ENCODE data around the gene UBASH3A.

Gene UBASH3A

DNA sequence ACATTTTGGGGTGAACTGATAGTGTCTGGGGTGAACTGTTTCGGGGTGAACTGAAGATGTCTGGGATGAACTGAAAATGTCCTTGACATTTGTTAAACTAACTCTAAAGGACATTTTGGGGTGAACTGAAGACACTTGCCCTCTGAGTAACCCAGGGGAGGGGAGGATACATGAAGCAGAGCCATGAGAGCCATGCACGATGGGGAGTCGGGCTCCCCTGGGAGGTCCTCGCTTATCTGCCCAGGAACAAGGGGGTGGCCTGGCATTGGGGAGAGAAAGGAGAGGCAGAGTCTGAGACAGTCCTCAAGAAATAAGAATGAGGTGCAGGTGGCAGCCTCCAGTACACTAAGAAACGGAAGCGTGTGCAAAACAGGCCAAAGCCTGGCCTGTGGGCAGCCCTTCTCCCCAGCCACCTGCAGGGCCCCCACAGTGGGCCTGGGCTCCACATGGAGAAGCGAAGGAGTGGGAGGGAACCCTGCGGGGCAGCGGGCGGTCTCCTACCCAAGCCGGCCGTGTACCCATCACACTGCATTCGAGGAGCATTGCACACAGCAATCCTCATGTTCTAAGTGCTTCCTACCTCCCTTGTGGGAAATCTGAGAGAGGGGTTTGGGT is 68.1 kb downstream of the UBASH3A start:
- H3K27ac ChIP-seq, result no peak overlapping the region
- TF ChIP-seq, protein P1, sequence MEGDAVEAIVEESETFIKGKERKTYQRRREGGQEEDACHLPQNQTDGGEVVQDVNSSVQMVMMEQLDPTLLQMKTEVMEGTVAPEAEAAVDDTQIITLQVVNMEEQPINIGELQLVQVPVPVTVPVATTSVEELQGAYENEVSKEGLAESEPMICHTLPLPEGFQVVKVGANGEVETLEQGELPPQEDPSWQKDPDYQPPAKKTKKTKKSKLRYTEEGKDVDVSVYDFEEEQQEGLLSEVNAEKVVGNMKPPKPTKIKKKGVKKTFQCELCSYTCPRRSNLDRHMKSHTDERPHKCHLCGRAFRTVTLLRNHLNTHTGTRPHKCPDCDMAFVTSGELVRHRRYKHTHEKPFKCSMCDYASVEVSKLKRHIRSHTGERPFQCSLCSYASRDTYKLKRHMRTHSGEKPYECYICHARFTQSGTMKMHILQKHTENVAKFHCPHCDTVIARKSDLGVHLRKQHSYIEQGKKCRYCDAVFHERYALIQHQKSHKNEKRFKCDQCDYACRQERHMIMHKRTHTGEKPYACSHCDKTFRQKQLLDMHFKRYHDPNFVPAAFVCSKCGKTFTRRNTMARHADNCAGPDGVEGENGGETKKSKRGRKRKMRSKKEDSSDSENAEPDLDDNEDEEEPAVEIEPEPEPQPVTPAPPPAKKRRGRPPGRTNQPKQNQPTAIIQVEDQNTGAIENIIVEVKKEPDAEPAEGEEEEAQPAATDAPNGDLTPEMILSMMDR (conservative IDR thresholded peaks at IDR 0.05), result no peak
- no peak for TF ChIP-seq ZFX (IDR thresholded peaks at IDR 0.05)

DNA sequence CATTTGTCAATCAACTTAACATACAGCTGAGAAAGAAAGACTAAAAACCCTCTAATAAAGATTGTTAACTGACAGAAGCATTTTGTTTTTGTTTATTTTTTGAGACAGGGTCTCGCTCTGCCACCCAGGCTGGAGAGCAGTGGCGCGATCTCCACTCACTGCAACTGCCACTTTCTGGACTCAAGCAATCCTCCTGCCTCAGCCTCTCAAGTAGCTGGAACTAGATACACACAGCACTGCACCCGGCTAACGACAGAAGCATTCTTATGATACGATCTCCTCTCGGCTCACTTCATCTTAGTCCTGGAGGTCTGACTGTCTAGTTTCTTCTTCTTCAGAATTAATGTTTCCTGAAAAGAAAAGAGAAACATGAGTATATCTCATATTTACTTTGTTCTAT is 68.8 kb downstream of the UBASH3A start:
- H3K27ac ChIP-seq, result no peak overlapping the region
- TF ChIP-seq, protein P1 (conservative IDR thresholded peaks at IDR 0.05), result no peak

DNA sequence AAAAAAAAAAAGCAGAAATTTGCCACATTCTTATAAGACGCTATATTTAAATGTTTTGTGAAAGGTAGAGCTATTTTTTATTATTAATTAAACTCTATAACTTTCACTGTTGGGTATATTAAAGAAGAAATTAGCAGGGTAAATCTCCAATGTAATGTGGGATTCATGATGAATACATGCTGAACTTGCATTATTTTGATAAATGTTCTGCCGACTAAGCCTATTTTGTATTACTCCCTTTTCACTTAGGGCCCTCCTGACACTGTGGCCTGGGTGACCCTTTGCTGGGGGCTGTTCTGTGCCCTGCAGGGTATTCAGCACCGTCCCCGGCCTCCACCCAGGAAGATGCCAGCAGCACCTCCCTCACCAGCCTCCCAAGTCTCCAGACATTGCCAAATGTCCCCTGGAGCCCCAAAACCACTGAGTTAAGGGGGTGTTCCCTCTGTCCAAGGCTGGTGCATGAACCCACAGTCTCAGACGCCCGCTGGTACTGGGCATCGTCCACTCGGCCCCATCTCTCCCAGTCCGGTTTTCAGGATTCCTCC is 69.9 kb downstream of the UBASH3A start:
- peak overlapping the region; percentile 77 for H3K27ac ChIP-seq
- no peak for TF ChIP-seq ZFX (IDR thresholded peaks at IDR 0.05)
- TF ChIP-seq, protein P1 (conservative IDR thresholded peaks at IDR 0.05), result no peak

DNA sequence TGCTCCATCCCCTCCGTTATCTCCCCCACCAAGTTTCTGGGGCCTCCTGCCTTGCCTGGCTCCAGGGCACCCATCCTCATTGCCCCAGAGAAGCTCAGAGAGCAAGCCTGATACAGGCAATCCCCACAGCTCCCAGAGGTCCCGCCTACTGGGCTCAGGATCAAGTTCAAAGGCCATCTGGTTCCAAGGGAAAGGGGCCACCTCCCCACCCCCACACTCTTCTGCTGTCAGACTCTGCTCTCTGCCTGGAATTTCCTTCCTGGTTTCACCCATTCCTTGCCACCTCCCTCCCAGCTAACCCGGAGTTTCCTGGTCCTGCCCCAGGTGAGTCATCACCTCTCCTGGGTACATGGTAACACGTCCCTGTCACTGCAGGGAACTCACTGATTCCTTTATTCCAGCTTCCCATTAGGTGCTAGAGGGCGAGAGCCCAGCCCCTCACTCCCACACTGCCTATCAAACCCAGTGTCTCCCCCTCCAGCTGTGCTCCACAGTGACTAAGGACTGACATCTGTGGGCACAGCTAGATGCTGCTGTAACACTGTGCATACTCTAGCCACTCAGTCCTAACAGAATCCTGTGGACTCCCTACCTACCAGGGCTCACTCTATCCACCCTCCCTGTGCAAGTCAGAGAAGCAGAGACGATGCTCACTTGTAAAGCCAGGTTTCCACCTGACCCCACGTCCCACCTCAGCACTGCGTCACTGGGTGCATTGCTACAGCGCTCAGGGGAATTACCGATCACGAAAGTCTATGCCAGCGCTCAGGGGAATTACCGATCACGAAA is 70.5 kb downstream of the UBASH3A start:
- peak overlapping the region; percentile 77 for H3K27ac ChIP-seq

DNA sequence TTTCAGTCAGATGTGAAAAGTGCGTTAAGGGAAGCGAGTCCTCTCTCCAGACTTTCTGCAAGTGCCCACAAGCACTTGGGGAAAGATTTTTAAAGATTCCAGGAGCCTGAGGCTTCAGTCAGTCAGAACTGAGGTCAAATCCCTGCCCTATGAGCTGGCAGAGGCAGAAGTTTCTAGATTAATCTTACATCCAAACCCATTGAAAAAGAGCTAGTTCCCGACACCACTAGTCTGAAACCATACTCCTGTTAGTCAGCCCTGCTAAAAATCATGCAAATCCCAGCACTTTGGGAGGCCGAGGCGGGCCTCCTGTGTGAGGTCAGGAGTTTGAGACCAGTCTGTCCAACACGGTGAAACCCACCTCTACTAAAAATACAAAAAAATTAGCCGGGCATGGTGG is 71.3 kb downstream of the UBASH3A start:
- peak overlapping the region; percentile 77 for H3K27ac ChIP-seq
- TF ChIP-seq, protein P1 (conservative IDR thresholded peaks at IDR 0.05), result no peak
- TF ChIP-seq ZFX (IDR thresholded peaks at IDR 0.05), result no peak

More for the DNA sequence above, 70.5 kb downstream of the UBASH3A start:
- no peak for TF ChIP-seq ZFX (IDR thresholded peaks at IDR 0.05)
- TF ChIP-seq, protein P1 (conservative IDR thresholded peaks at IDR 0.05), result no peak

DNA sequence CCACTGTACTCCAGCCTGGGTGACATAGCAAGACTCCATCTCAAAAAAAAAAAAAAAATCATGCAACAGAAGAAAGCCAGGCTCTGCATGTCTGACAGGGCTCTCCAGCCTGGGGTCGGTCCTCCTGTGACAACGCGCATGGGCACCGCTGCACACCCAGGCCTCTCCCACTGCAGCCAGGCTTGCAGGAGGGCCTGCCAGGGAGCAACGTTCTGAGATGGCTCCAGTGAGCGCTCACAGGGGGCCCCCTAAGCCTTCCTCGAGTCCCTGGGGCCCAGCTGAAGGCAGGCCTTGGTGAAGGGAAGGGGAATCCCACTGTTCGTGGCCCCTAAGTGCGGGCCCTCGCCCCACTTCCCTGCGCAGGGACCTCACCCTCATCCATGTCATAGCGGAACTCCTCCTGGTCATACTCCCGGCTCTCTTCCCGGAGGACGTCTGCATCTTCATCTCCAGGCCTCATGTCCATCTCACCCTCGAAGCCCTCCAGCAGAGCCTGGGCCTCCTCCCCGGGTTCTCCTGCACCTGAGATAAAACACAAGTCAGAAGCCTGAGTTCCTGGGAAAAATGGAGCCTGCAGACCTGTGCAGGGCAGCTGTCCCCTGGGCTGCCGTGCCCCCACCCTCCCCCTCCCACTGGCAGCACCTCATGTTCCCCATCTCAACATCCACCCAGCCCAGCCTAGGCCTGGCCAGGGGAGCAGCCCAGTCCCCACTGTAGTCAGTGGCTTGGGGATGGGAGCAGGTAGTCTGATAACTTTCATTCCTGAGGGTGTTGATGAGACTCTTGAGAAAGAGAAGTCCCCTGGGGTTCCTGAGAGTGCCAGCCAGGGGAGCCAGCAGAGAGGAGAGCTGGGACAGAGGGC is 72.1 kb downstream of the UBASH3A start:
- no peak for TF ChIP-seq ZFX (IDR thresholded peaks at IDR 0.05)
- TF ChIP-seq, protein P1 (conservative IDR thresholded peaks at IDR 0.05), result no peak
- peak overlapping the region; percentile 77 for H3K27ac ChIP-seq
